OCI-LY1 (cell line): ENCODE results near the gene LRRN3.

Experiments used
- H2AFZ ChIP-seq: fragments of 200-600 bp; sonication (generic), shearing (Covaris generic); 2 replicates; pipeline ENCODE4 v1.6.0; 2014; ENCODE audit warnings: antibody characterized with exemption, mild to moderate bottlenecking, low read length
- H3F3A ChIP-seq: fragments of 200-600 bp; sonication (generic), shearing (Covaris generic); 2 replicates; pipeline ENCODE4 v1.6.0; 2014; ENCODE audit warnings: mild to moderate bottlenecking, antibody characterized with exemption, low read length, moderate library complexity; ENCODE audit not compliant: insufficient read depth
- H3K27ac ChIP-seq: fragments of 200-600 bp; sonication (generic); 2 replicates; pipeline ENCODE4 v1.5.1; 2014; ENCODE audit warnings: low read length, mixed run types, mild to moderate bottlenecking, low read depth; ENCODE audit not compliant: poor library complexity, severe bottlenecking
- H3K27me3 ChIP-seq: fragments of 200-600 bp; sonication (generic); 2 replicates; pipeline ENCODE4 v1.6.0; 2014; ENCODE audit warnings: antibody characterized with exemption, mild to moderate bottlenecking, low read length, moderate library complexity; ENCODE audit not compliant: insufficient read depth
- H3K36me3 ChIP-seq: fragments of 200-600 bp; sonication (generic); 2 replicates; pipeline ENCODE4 v1.6.1; 2014; ENCODE audit warnings: mild to moderate bottlenecking, antibody characterized with exemption, low read length, moderate library complexity, mixed read lengths; ENCODE audit not compliant: insufficient read depth
- H3K4me1 ChIP-seq: fragments of 200-600 bp; sonication (generic); 2 replicates; pipeline ENCODE4 v1.5.1; 2014; ENCODE audit warnings: mild to moderate bottlenecking, low read length, moderate library complexity; ENCODE audit not compliant: insufficient read depth, severe bottlenecking
- H3K4me2 ChIP-seq: fragments of 200-600 bp; sonication (generic), shearing (Covaris generic); 2 replicates; pipeline ENCODE4 v1.6.1; 2014; ENCODE audit warnings: low read length
- H3K4me3 ChIP-seq: fragments of 200-600 bp; sonication (generic); 2 replicates; pipeline ENCODE4 v1.5.1; 2014; ENCODE audit warnings: low read length, low read depth, mild to moderate bottlenecking, mixed read lengths; ENCODE audit not compliant: poor library complexity, severe bottlenecking
- H3K79me2 ChIP-seq: fragments of 200-600 bp; shearing (Covaris generic); 2 replicates; pipeline ENCODE4 v1.6.1; 2016; ENCODE audit warnings: mixed run types, low read length, mixed read lengths; ENCODE audit not compliant: insufficient read depth
- H3K9ac ChIP-seq: fragments of 200-600 bp; sonication (generic), shearing (Covaris generic); 2 replicates; pipeline ENCODE4 v1.6.1; 2014; ENCODE audit warnings: mild to moderate bottlenecking, low read length, mixed read lengths
- H3K9me2 ChIP-seq: fragments of 200-600 bp; sonication (generic), shearing (Covaris generic); 2 replicates; pipeline ENCODE4 v1.6.1; 2014; ENCODE audit warnings: low read depth, mild to moderate bottlenecking, low read length, mixed read lengths
- H3K9me3 ChIP-seq: fragments of 200-600 bp; shearing (Covaris generic); 2 replicates; pipeline ENCODE4 v1.6.1; 2014; ENCODE audit warnings: low read length, mixed read lengths
- H4K20me1 ChIP-seq: fragments of 200-600 bp; sonication (generic), shearing (Covaris generic); 2 replicates; pipeline ENCODE4 v1.6.0; 2016; ENCODE audit warnings: mild to moderate bottlenecking, low read length; ENCODE audit not compliant: insufficient read depth
- EZH2 ChIP-seq: fragments of 200-600 bp; sonication (generic), shearing (Covaris generic); IDR thresholded peaks from 2 replicates; pipeline ENCODE4 v1.8.0; 2017; ENCODE audit warnings: borderline replicate concordance, mixed run types, mild to moderate bottlenecking, antibody characterized with exemption, low read length, moderate library complexity, mixed read lengths
- TF ChIP-seq, protein P1 (sequence below): fragments of 200-600 bp; sonication (generic), shearing (Covaris generic); IDR thresholded peaks from 2 replicates; pipeline ENCODE4 v1.5.1; 2017; ENCODE audit warnings: mild to moderate bottlenecking, antibody characterized with exemption, low read length, moderate library complexity, mixed read lengths

LRRN3 gene

DNA sequence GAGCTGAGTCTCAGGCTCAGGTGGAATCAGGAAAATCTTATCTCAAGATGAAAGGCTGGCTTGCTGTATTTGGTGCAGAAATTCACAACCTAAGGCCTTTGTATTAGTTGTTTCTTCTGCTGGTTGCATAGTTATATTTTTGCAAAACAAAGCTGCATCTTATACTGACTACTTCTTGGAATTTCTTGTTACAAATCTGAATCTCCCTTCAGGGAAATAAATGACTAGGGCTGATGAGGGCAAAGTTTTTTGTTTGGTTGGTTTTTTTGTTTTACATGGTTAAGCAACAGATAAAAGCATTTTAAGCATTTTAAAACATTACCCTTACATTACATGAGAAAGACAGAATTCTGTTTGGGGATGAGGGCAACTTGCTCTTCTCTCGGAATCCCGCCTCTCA, 13.9 kb upstream of the LRRN3 start:
- Histone ChIP-seq H3K27ac (no peak overlapping the region), H4K20me1 (no peaks in the 10 kb centered on the region), H3K9me3 (no peaks in the 10 kb centered on the region), H3F3A (no peaks in the 10 kb centered on the region), H3K9ac (no peak overlapping the region), H2AFZ (no peak overlapping the region), H3K36me3 (no peaks in the 10 kb centered on the region), H3K79me2 (no peaks in the 10 kb centered on the region), H3K4me1 (peaks cover 48% of the 10 kb centered on the region), H3K9me2 (no peaks in the 10 kb centered on the region), H3K4me2 (no peak overlapping the region), H3K27me3 (no peaks in the 10 kb centered on the region), H3K4me3 (no peak overlapping the region)
- TF ChIP-seq, protein P1, sequence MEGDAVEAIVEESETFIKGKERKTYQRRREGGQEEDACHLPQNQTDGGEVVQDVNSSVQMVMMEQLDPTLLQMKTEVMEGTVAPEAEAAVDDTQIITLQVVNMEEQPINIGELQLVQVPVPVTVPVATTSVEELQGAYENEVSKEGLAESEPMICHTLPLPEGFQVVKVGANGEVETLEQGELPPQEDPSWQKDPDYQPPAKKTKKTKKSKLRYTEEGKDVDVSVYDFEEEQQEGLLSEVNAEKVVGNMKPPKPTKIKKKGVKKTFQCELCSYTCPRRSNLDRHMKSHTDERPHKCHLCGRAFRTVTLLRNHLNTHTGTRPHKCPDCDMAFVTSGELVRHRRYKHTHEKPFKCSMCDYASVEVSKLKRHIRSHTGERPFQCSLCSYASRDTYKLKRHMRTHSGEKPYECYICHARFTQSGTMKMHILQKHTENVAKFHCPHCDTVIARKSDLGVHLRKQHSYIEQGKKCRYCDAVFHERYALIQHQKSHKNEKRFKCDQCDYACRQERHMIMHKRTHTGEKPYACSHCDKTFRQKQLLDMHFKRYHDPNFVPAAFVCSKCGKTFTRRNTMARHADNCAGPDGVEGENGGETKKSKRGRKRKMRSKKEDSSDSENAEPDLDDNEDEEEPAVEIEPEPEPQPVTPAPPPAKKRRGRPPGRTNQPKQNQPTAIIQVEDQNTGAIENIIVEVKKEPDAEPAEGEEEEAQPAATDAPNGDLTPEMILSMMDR = no peak
- no peak for TF ChIP-seq EZH2

DNA sequence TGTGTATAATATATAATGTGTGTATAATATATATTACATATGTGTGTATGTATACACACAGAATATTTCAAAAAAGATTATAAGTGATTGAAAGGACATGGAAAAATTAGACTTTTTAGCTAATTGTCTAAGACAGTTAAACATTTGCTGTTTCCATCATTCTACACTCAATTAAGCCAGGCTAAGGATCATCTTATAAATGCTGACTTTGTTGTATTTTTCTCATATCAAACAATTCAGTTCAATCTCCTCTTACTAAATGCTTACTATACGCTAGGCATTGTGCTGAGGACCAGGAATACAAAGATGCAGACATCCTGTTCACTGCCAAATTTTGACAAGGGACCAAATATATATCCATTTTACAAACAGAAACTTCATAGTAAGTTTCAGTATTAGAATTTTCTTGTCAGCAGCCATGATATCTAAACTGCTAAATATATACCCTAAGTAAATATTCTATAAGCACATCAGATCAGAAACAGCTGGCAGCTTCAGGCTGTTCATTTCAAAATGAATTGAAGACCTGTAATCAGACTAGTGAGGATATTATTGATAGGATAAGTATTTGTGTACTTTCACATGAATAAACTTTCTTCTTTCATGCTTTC, 10.3 kb upstream of the LRRN3 start:
- Histone ChIP-seq H4K20me1 (no peaks in the 10 kb centered on the region), H3K9ac (peak overlapping the region; percentile 45; the same call in 1 of the 2 replicates), H3K4me2 (no peak overlapping the region; the same call in 1 of the 2 replicates), H3K9me2 (no peaks in the 10 kb centered on the region), H3K79me2 (no peaks in the 10 kb centered on the region), H3K4me3 (no peak overlapping the region), H3K27ac (peak overlapping the region; percentile 93), H3K9me3 (no peaks in the 10 kb centered on the region), H3F3A (peaks cover 10% of the 10 kb centered on the region), H2AFZ (peak overlapping the region; percentile 56), H3K27me3 (no peaks in the 10 kb centered on the region), H3K36me3 (no peaks in the 10 kb centered on the region), H3K4me1 (peaks cover 69% of the 10 kb centered on the region)
- TF ChIP-seq, protein P1 = no peak
- TF ChIP-seq EZH2 = no peak

DNA sequence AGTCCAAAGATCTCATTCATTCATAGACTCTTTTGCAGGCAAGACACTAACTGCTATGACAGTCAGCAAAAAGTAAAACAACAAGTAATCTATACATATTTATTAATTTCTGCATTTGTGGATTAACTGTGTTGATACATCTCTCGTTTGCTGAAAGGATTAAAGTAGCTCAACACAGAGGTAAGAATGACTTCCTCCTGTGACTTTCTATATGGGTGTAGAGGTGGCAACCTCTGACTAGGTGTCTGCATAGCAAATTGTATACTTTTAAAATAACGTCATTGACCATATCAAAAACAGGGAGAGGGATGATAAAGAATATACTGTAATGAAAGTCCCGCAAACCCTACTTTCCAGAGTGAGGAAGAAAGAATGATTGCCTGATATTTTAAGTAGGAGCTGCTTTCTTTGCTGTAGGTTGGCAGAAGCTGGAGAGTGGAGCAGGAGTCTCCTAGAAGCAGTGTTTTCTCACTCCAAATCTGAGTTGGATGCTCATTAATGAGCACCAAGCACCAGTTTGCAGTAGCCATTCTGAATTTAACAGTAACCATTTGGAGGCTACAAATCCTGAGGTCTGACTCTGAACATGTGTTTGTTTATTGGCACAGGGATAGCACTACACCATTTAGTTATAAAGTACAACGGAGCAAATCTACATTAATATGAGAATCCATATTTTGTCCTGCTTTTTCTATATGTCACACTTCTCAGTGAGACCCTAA, 9.2 kb upstream of the LRRN3 start:
- Histone ChIP-seq H4K20me1 (no peaks in the 10 kb centered on the region), H3K79me2 (no peaks in the 10 kb centered on the region), H3K9ac (peak overlapping the region; percentile 45), H3K4me2 (peak overlapping the region; percentile 60), H3K4me1 (peaks cover 67% of the 10 kb centered on the region), H3K36me3 (no peaks in the 10 kb centered on the region), H2AFZ (peak overlapping the region; percentile 56), H3F3A (peaks cover 10% of the 10 kb centered on the region), H3K27me3 (no peaks in the 10 kb centered on the region), H3K4me3 (peak overlapping the region; percentile 29), H3K27ac (peak overlapping the region; percentile 93), H3K9me2 (no peaks in the 10 kb centered on the region), H3K9me3 (no peaks in the 10 kb centered on the region)
- no peak for TF ChIP-seq EZH2
- TF ChIP-seq, protein P1 = no peak
